ENCODE results near the gene AHRR.
"Not testable (repeated sequence)": the region's sequence is repeated elsewhere in the genome, so short reads cannot be mapped to it uniquely, and the experiment has no call there.

The AHRR gene

GRCh38 chr5:380701-381309, 59.3 kb downstream of the AHRR start:
- FAIRE-seq, result no peak

DNA sequence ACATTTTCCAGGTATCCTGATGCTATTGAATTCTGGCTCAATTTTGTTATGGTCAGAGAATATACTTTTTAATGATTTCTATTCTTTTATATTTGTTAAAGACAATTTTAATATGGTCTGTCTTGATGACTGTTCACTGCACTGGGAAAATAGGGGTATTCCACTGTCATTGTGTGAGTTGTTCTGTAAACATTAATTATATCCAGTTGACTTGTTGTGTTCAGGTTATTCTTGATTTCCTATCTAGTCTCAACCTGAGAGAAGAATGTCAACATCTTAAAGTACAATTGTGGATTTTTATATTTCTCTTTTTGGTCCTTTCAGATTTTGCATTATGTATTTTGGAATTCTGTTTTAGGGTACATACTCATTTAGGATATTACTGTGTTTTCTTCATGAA, 61.6 kb downstream of the AHRR start:
- no peak for FAIRE-seq

DNA sequence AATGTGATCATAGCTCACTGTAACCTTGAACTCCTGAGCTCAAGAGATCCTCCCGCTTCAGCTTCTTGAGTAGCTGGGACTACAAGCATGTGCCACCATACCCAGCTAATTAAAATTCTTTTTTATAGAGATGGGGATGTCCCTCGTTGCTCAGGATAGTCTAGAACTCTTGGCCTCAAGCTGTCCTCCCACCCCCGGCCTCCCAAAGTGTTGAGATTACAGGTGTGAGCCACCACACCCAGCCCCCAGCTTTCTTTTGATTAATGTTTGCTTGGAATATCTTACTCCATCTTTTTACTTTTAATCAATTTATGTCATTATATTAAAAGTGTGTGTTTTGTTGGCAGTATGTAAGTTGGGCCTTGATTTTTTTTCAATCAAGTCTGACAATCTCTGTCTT, 62.1 kb downstream of the AHRR start:
- no peak for FAIRE-seq

DNA sequence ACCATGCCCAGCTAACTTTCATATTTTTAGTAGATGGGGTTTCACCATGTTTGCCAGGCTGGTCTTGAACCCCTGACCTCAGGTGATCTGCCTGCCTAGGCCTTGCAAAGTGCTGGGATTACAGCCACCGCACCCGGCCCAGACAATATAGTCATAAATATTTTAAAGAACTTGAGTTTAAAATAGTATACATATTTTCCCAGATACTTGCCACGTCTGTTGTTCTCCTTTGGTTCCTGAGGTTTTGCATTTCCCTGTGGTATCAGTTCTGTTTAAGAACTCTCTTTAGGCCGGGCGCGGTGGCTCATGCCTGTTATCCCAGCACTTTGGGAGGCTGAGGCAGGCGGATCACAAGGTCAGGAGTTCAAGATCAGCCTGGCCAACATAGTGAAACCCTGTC, 63.1 kb downstream of the AHRR start:
- not testable (repeated sequence) for FAIRE-seq

GRCh38 chr5:385321-385720, 63.8 kb downstream of the AHRR start:
- FAIRE-seq, result no peak

- FAIRE-seq, result no peak
Measured at GRCh38 chr5:386432-387341, 65.2 kb downstream of the AHRR start.

DNA sequence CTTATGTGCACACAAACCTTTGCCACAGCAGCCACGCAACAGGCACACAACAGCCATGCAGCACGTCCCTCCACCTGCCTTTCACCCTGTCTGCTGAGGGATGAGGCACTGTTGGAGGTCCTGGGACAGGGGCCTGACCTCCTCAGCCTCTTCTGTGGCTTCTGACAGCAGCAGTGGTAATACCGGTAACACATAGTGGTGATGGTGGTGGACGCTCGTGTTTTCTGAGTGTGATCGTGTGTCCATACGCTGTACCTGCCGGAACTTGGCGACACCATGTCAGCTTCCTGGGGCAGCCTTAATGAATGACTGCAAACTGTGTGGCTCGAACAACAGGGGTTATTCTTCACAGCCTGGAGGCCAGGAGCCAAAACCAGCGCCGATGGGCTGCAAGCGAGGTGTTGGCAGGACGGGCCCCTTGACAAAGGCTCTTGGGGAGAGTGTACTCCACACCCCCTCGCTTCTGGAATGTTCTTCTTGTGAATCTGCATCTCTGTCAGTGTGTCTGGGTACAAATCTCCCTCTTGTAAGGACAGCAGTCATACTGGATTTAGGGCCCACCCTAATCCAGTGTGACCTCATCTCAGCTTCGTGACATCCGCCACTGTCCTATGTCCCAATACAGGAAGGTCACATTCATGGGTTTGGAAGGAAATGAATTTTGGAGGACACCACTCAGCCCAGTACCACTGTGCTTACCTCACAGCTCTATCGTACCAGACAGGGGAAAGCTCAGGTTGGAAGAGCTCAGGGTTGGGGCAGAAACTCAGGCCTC, 66.2 kb downstream of the AHRR start:
- no peak for FAIRE-seq

DNA sequence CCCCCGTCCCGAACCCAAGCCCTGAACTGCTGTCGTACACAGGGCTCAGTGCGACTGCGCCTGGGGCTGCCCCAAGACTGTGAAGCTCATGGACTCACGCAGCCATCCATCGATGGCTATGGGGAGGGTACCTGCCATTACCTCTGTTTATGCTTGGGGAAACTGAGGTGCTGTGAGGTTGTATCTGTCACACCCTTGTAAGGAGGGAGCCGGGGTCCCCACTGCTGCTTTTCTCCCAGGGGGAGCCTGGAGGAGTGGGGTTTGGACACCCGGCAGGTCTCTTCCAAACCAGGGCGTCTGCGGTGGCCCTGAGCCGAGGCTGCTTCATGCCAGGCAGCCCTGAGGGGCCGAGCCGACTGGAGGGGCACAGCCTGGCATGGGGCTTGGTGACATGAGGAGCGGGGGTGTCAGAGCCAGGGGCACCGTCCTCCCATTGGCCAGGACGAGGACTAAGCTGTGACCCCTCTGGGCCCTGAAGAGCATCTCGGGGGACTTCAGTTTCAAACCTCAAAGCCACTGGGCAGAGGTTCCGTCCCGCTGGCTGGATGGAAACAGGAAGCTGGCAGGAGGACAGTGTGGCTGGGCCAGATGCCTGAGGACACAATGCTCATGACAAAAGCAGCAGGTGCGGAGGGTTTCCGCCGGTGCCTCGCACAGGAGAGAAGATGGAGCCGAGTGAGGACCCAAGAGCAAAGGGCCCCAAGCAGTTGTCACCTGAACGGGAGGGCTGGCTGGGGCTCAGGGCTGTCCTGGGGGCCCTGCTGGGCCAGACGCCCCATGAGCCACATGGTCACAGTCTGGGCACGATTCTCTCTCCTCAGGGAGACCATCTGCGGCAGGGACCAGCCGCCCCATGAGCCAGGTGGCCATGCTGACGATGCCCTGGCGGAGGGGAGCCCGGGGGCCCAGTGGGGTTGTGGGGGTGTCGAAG, 67.0 kb downstream of the AHRR start:
- FAIRE-seq, result no peak

- FAIRE-seq, result no peak
Measured at GRCh38 chr5:389197-389821, 67.8 kb downstream of the AHRR start.

- no peak for FAIRE-seq
Measured at GRCh38 chr5:389891-390622, 68.5 kb downstream of the AHRR start.

DNA sequence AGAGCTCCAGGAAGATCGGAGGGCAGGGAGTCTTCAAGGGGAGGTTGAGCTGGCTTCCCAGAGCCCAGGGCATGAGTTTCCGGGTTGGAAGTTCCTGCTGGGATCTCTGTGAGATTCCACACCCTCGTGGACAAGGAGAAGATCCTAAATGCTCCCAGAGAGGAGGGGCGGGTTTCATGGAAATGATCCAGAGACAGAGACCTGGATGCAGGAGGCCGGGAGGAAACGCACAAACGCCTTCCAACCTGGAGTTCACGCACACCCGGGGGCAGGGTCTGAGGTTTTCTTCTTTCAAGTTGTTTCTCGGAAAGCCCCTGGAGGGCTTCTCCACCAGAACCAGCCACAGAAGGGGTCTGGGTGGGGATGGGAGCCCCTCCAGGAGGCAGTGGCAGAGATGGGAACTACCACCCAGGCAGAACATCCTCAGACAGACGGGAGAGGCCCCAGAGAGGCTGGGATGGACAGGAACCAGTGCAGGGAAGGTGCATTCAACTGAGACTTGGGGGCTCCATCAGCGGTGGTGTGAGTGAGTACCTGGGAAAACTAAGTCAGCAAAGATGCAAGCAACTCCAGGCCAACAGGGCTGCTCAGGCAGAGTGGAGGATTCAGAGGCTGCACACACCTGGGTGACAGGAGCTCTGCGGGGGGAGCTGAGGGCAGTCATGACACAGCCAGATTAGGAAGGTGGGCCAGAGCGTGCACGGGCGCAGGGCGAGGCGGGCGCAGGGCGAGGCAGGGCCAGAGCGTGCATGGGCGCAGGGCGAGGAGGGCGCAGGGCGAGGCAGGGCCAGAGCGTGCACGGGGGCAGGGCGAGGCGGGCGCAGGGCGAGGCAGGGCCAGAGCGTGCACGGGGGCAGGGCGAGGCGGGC, 69.3 kb downstream of the AHRR start:
- no peak for FAIRE-seq

- no peak for FAIRE-seq
Measured at GRCh38 chr5:392431-392988, 71.0 kb downstream of the AHRR start.

GRCh38 chr5:393846-394275, 72.3 kb downstream of the AHRR start:
- no peak for FAIRE-seq

- FAIRE-seq, result no peak
Measured at GRCh38 chr5:394671-395155, 73.2 kb downstream of the AHRR start.

DNA sequence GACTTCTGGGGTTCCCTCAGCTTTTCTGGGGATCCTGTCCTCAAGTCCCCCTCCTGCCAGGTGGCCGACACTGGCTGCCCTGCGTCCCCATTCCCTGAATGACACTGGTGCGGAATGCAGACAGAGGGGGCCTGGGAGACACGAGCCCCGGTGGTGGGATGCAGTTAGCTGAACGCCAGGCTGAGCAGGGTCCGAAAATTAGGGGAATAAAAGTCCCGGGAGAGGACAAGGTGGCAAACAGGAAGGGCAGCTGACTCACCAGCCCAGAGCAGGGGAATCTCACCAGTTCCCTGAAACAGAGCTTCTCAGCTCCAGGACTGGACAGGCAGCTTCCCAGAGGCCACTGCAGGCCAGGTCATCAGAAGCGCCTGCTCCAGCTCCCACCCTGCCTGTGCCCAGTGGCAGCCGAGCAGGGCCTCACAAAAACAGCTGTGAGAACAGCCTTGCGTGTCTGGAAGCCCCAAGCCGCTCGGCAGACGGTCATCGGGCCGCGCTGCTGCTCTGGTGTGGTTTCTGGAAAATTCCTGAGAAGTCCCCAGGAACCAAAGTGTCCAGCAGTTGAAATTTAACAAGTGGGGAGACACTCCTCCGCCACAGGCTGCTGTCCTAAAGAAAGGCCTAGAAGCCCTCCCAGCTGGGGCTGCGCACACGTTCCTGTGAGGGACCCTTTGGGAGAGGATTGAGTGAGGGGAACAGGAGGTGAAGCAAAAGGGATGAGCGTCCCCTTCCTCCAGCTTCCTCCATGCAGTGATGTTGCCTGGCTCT, 73.8 kb downstream of the AHRR start:
- FAIRE-seq, result no peak

GRCh38 chr5:395921-396530, 74.5 kb downstream of the AHRR start:
- no peak for FAIRE-seq

GRCh38 chr5:396531-396961, 75.0 kb downstream of the AHRR start:
- no peak for FAIRE-seq

GRCh38 chr5:398141-398474, 76.6 kb downstream of the AHRR start:
- FAIRE-seq, result not testable (repeated sequence)
